Endothelial cell of umbilical vein (primary cell): ENCODE data around the gene CIAO1. TPM values are rescaled to one million over a fixed set of nuclear protein-coding genes. Genes with fewer than 3 reads are reported as not detected.

ENCODE experiments used
- BruUV-seq: library from RNA; stranded (reverse); fragments of 400-500 nt; replicated peaks from 2 replicates; lab custom pipeline; 2021; lab: Mats Ljungman, UMichigan
- CTCF ChIA-PET: fragments of 300-600, 350-600 bp; sonication (Branson Sonifier 250); formaldehyde crosslinking; loops from one replicate; lab custom pipeline; 2021; ENCODE audit warnings: antibody characterized with exemption, inconsistent platforms; lab: Charles Lee
- POLR2A ChIA-PET: fragments of 300-600, 350-600 bp; sonication (Branson Sonifier 250); formaldehyde crosslinking; loops from one replicate; lab custom pipeline; 2021; ENCODE audit warnings: antibody characterized with exemption, inconsistent platforms; lab: Charles Lee
- DNase-seq: peaks from one replicate; pipeline ENCODE4 v3.0.0-alpha.2; 2011; ENCODE audit warnings: low read depth, low spot score
- FAIRE-seq: peaks from 2 replicates; lab custom pipeline; 2011; peaks lifted over from hg19 to GRCh38; lab: Jason Lieb, UNC
- H2AFZ ChIP-seq: 2 replicates; pipeline ENCODE4 v1.6.0; 2012; ENCODE audit warnings: low read depth, low read length, control low read depth, inconsistent platforms
- H3K27ac ChIP-seq: 2 replicates; pipeline ENCODE4 v1.5.1; 2011; ENCODE audit warnings: low read depth, mild to moderate bottlenecking, control low read depth, low read length, moderate library complexity; ENCODE audit not compliant: insufficient read depth
- H3K27me3 ChIP-seq, 2 experiments: 2 replicates each; pipeline versions ENCODE4 v1.6.0 to v1.6.1; 2011; ENCODE audit warnings: low read length in 2 of 2, mixed read lengths in 1 of 2; ENCODE audit not compliant: control insufficient read depth in 2 of 2, insufficient read depth in 2 of 2
- H3K36me3 ChIP-seq, 2 experiments: 2 replicates in 1 of 2; 3 replicates in 1 of 2; pipeline ENCODE4 v1.5.1; 2011; ENCODE audit warnings: low read length in 2 of 2, mild to moderate bottlenecking in 1 of 2, moderate library complexity in 1 of 2; ENCODE audit not compliant: control insufficient read depth in 2 of 2, insufficient read depth in 2 of 2; ENCODE audit errors: extremely low read depth in 1 of 2
- H3K4me1 ChIP-seq: 3 replicates; pipeline ENCODE4 v1.5.1; 2011; ENCODE audit warnings: mild to moderate bottlenecking, low read length; ENCODE audit not compliant: control insufficient read depth, insufficient read depth; ENCODE audit errors: extremely low read depth
- H3K4me2 ChIP-seq: 2 replicates; pipeline ENCODE4 v1.6.1; 2011; ENCODE audit warnings: low read length, control low read depth, mixed read lengths; ENCODE audit not compliant: insufficient read depth
- H3K4me3 ChIP-seq, 3 experiments: fragments of 200-600 bp in 1 of 3; sonication (generic), shearing (Covaris generic) in 1 of 3; replicated peaks in 1 of 3; 2 replicates each; pipeline ENCODE4 v1.5.1; 2011 to 2016; ENCODE audit warnings: control low read depth in 3 of 3, low read length in 3 of 3, mild to moderate bottlenecking in 2 of 3, inconsistent platforms in 1 of 3, low read depth in 1 of 3, moderate library complexity in 1 of 3; ENCODE audit not compliant: insufficient read depth in 1 of 3
- H3K79me2 ChIP-seq: 2 replicates; pipeline ENCODE4 v1.6.0; 2012; ENCODE audit warnings: low read length, inconsistent platforms; ENCODE audit not compliant: control insufficient read depth, insufficient read depth
- H3K9ac ChIP-seq: replicated peaks from 2 replicates; pipeline ENCODE3; 2011; ENCODE audit warnings: low read length, control low read depth; ENCODE audit not compliant: insufficient read depth; ENCODE audit errors: extremely low read depth
- H3K9me1 ChIP-seq: replicated peaks from 3 replicates; pipeline ENCODE4 v1.6.0; 2011; ENCODE audit warnings: mild to moderate bottlenecking, low read length; ENCODE audit not compliant: control insufficient read depth, insufficient read depth; ENCODE audit errors: extremely low read depth
- H3K9me3 ChIP-seq: replicated peaks from 2 replicates; pipeline ENCODE4 v1.5.1; 2012; ENCODE audit warnings: low read length, inconsistent platforms; ENCODE audit not compliant: control insufficient read depth, insufficient read depth
- H4K20me1 ChIP-seq: replicated peaks from 2 replicates; pipeline ENCODE3; 2011; ENCODE audit warnings: mild to moderate bottlenecking, low read length; ENCODE audit not compliant: control insufficient read depth, insufficient read depth; ENCODE audit errors: extremely low read depth
- CTCF ChIP-seq, 2 donors: IDR thresholded peaks; 1 replicate in 1 of 2; 2 replicates in 1 of 2; pipeline ENCODE4 v1.5.1; 2011; ENCODE audit warnings: low read length in 2 of 2, mild to moderate bottlenecking in 2 of 2, moderate library complexity in 2 of 2, control low read depth in 1 of 2, inconsistent platforms in 1 of 2, low read depth in 1 of 2; ENCODE audit not compliant: insufficient read depth in 1 of 2; ENCODE audit errors: extremely low read depth in 1 of 2
- EZH2 ChIP-seq: IDR thresholded peaks from 2 replicates; pipeline ENCODE4 v1.6.1; 2012; ENCODE audit warnings: borderline replicate concordance, low read depth, mild to moderate bottlenecking, moderate library complexity, low read length, inconsistent platforms; ENCODE audit not compliant: severe bottlenecking
- FOS ChIP-seq: IDR thresholded peaks from 2 replicates; pipeline ENCODE4 v1.6.1; 2011; ENCODE audit warnings: mild to moderate bottlenecking, low read length, moderate library complexity, borderline replicate concordance; ENCODE audit not compliant: insufficient read depth
- GATA2 ChIP-seq: IDR thresholded peaks from 2 replicates; pipeline ENCODE4 v1.7.0; 2011; ENCODE audit warnings: low read depth, mild to moderate bottlenecking, moderate library complexity, mixed read lengths, low read length; ENCODE audit not compliant: insufficient read length, insufficient read depth
- JUN ChIP-seq: IDR thresholded peaks from 2 replicates; pipeline ENCODE4 v1.6.1; 2011; ENCODE audit warnings: borderline replicate concordance, low read depth; ENCODE audit not compliant: insufficient read length, insufficient read depth
- MAX ChIP-seq: IDR thresholded peaks from 2 replicates; pipeline ENCODE4 v1.6.1; 2011; ENCODE audit not compliant: insufficient read depth, insufficient read length
- MYC ChIP-seq: IDR thresholded peaks from one replicate; pipeline ENCODE4 v1.6.1; 2011; ENCODE audit warnings: mild to moderate bottlenecking, low read depth, low read length
- POLR2A ChIP-seq: IDR thresholded peaks from 2 replicates; pipeline ENCODE4 v1.6.1; 2012; ENCODE audit warnings: low read depth, mild to moderate bottlenecking, control low read depth, low read length
- POLR2AphosphoS5 ChIP-seq: IDR thresholded peaks from 2 replicates; pipeline ENCODE4 v1.6.1; 2012; ENCODE audit warnings: low read depth, mild to moderate bottlenecking, control low read depth, low read length, moderate library complexity; ENCODE audit not compliant: insufficient read depth
- dilution Hi-C: fragments of 300-500 bp; cut with MboI; formaldehyde crosslinking; loops from one replicate; pipeline ENCODE4 v1.15.0; 2019; ENCODE audit warnings: low sequenced_read_pairs; ENCODE audit not compliant: extremely low pct_ligation_motif_present
- intact Hi-C: fragments of 100-400 bp; cut with micrococcal nuclease; formaldehyde crosslinking; loops from one replicate; pipeline ENCODE4 v1.10.0; 2022
- polyA plus RNA-seq, 4 experiments: library from polyadenylated mRNA; depleted of rRNA in 3 of 4; stranded (reverse) in 3 of 4; unstranded in 1 of 4; fragments of >200 nt; gene quantifications; 2 replicates each; pipeline versions ENCODE4 v1.2.1 to v1.2.3, GENCODE V29; 2011 to 2012; ENCODE audit warnings: missing spikeins in 1 of 4
- total RNA-seq: library from RNA; stranded (reverse); gene quantifications from 2 replicates; pipeline ENCODE4 v1.2.3, GENCODE V29; 2021

The CIAO1 gene
- total and polyA plus RNA-seq, 2 donors (not counting 3 experiments of a cell fraction or from before 2014, with no cell fraction given) = 70.7 to 119 TPM

GRCh38 chr2:96239745-96240264 is 26.2 kb upstream of the CIAO1 start:
- no peak overlapping the region for H2AFZ ChIP-seq
- POLR2A ChIA-PET = no interaction called here
- no peaks in the 10 kb centered on the region for H3K79me2 ChIP-seq
- CTCF ChIA-PET = interaction anchor here (0.9 to 1.2 kb wide), 2 partner anchors 12 to 123 kb away, joined by 3 read pairs; no protein-coding TSS in a partner anchor
- H3K9me1 ChIP-seq = no peaks in the 10 kb centered on the region
- no peak overlapping the region for H3K4me2 ChIP-seq
- no peaks in the 10 kb centered on the region for H3K27me3 ChIP-seq
- DNase-seq (no peak), FAIRE-seq (no peak)
- no peaks in the 10 kb centered on the region for H3K36me3 ChIP-seq
- no peak overlapping the region for H3K4me3 ChIP-seq
- H3K9ac ChIP-seq = no peak overlapping the region
- no peaks in the 10 kb centered on the region for H3K9me3 ChIP-seq
- no peak overlapping the region for H3K27ac ChIP-seq
- no peaks in the 10 kb centered on the region for H4K20me1 ChIP-seq
- H3K4me1 ChIP-seq = peaks cover 13% of the 10 kb centered on the region
- BruUV-seq = no TSS peak
- intact Hi-C loops = no loop called here
- no peak for TF ChIP-seq MAX
- no peak for TF ChIP-seq CTCF (IDR thresholded peaks at IDR 0.05; ENCODE audit: extremely low read depth in 1 of 2, insufficient read depth in 1 of 2, low read depth in 1 of 2, low read length in 2 of 2)
- no peak for TF ChIP-seq POLR2AphosphoS5
- no peak for TF ChIP-seq POLR2A
- TF ChIP-seq MYC = no peak
- TF ChIP-seq EZH2 = no peak
- no peak for TF ChIP-seq JUN
- no peak for TF ChIP-seq GATA2
- TF ChIP-seq FOS = no peak
- dilution Hi-C loops = no loop called here
